Measurements from ENCODE around the gene TLDC2. TPM values are rescaled to one million over a fixed set of nuclear protein-coding genes. Genes with fewer than 3 reads are reported as not detected.

The TLDC2 gene
- total RNA-seq, 1 donor from 2014 or later: 0.26 TPM

- peaks cover 2% of the 10 kb centered on the region for H3K36me3 ChIP-seq (ENCODE audit: control insufficient read depth, insufficient read depth, low read length)
- no peak for DNase-seq (ENCODE audit: low read depth)
- no peak overlapping the region for H3K4me3 ChIP-seq (ENCODE audit: low read depth, low read length)
- no peak for FAIRE-seq
- no peaks in the 10 kb centered on the region for H3K27me3 ChIP-seq (ENCODE audit: control insufficient read depth, insufficient read depth, low read length)
- no peak for TF ChIP-seq CTCF (IDR thresholded peaks at IDR 0.05; ENCODE audit: insufficient read depth, low read length, severe bottlenecking)
Observed at GRCh38 chr20:36855241-36855657, 20.7 kb upstream of the TLDC2 start.

GRCh38 chr20:36856195-36856594 lies 19.7 kb upstream of the TLDC2 start:
- DNase-seq (ENCODE audit: low read depth): no peak
- Histone ChIP-seq H3K36me3 (ENCODE audit: control insufficient read depth, insufficient read depth, low read length) (peaks cover 2% of the 10 kb centered on the region), H3K4me3 (ENCODE audit: low read depth, low read length) (no peak overlapping the region), H3K27me3 (ENCODE audit: control insufficient read depth, insufficient read depth, low read length) (no peaks in the 10 kb centered on the region)
- TF ChIP-seq CTCF (IDR thresholded peaks at IDR 0.05; ENCODE audit: insufficient read depth, low read length, severe bottlenecking): no peak
- FAIRE-seq: no peak

GRCh38 chr20:36856691-36857635 lies 19.0 kb upstream of the TLDC2 start:
- Histone ChIP-seq H3K27me3 (ENCODE audit: control insufficient read depth, insufficient read depth, low read length) (no peaks in the 10 kb centered on the region), H3K36me3 (ENCODE audit: control insufficient read depth, insufficient read depth, low read length) (peaks cover 2% of the 10 kb centered on the region), H3K4me3 (ENCODE audit: low read depth, low read length) (no peak overlapping the region)
- DNase-seq (ENCODE audit: low read depth) (no peak), FAIRE-seq (no peak)
- TF ChIP-seq CTCF (IDR thresholded peaks at IDR 0.05; ENCODE audit: insufficient read depth, low read length, severe bottlenecking): no peak

GRCh38 chr20:36859282-36859555 lies 16.7 kb upstream of the TLDC2 start:
- no peak overlapping the region for H3K4me3 ChIP-seq (ENCODE audit: low read depth, low read length)
- TF ChIP-seq CTCF (IDR thresholded peaks at IDR 0.05; ENCODE audit: insufficient read depth, low read length, severe bottlenecking): no peak

GRCh38 chr20:36859700-36860330 lies 16.1 kb upstream of the TLDC2 start:
- no peak overlapping the region for H3K4me3 ChIP-seq (ENCODE audit: low read depth, low read length)
- H3K27me3 ChIP-seq (ENCODE audit: control insufficient read depth, insufficient read depth, low read length): no peaks in the 10 kb centered on the region
- FAIRE-seq (no peak), DNase-seq (ENCODE audit: low read depth) (no peak)
- TF ChIP-seq CTCF (IDR thresholded peaks at IDR 0.05; ENCODE audit: insufficient read depth, low read length, severe bottlenecking): no peak
- no peaks in the 10 kb centered on the region for H3K36me3 ChIP-seq (ENCODE audit: control insufficient read depth, insufficient read depth, low read length)

More at GRCh38 chr20:36859282-36859555, 16.7 kb upstream of the TLDC2 start:
- no peaks in the 10 kb centered on the region for H3K36me3 ChIP-seq (ENCODE audit: control insufficient read depth, insufficient read depth, low read length)
- FAIRE-seq: no peak
- no peaks in the 10 kb centered on the region for H3K27me3 ChIP-seq (ENCODE audit: control insufficient read depth, insufficient read depth, low read length)
- no peak for DNase-seq (ENCODE audit: low read depth)
